HG03432 (cell line): ENCODE measurements around the gene ZNF414.
A peak's percentile ranks its signal among the peaks of the same experiment; 100 is the strongest.
"Not testable (repeated sequence)": the region's sequence is repeated elsewhere in the genome, so short reads cannot be mapped to it uniquely, and the experiment has no call there.

ENCODE experiments used
- ATAC-seq: cut with Tn5 transposase; IDR thresholded peaks from one replicate; pipeline ENCODE4 v1.9.1; 2021; ENCODE audit warnings: mild to moderate bottlenecking, moderate library complexity; ENCODE audit not compliant: unreplicated experiment

Gene ZNF414

DNA sequence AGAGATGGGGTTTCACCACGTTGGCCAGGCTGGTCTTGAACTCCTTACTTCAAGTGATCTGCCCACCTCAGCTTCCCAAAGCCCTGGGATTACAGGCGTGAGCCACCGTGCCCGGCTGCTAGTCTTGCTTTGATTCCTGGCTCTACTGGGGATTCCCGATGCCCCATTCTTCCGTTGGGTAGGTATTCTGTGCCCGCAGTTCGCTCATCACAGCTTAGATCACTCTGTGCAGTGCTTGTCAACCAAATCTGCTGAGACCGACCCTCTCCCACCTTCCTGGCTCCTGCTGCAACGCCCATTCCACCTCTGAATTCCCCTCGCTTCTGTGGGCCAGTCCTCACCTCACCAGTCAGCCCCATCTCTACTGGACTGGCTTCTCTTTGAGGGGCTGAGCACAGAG is 4.6 kb upstream of the ZNF414 start:
- no peak for ATAC-seq

DNA sequence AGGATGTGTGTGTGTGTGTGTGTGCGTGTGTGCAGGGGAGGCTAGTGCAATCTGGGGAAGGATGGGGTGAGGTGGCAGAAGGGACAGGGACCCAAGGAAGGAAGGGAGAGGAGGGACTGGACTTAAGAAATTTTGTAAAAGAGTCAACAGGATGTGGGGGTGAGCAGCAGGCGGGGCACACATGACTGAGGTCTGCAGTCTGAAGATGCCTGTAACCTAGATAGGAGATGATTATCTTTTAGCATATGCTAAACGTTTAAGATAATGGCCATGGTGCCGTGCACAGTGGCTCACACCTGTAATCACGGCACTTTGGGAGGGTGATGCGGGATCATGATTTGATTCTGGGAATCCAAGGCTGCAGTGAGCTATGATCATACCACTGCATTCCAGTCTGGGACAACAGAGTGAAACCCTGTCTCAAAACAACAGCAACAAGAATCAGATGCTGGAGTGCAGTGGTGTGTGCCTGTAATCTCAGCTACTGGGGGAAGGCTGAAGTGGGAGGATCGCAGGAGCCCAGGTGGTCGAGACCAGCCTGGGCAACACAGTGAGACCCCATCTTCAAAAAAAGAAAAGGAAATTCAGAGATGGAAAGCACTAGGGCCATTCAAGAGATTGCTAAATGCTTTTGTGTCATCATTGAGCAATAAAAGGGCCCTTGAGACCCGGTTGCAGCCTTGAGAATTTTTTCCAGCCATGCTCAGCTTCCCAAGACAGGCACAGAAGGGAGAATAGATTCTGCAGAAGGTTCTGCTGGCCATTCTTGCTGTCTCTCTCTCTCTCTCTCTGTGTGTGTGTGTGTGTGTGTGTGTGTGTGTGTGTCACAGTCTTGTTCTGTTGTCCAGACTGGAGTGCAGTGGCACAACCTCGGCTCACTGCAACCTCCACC is 3.8 kb upstream of the ZNF414 start:
- no peak for ATAC-seq

DNA sequence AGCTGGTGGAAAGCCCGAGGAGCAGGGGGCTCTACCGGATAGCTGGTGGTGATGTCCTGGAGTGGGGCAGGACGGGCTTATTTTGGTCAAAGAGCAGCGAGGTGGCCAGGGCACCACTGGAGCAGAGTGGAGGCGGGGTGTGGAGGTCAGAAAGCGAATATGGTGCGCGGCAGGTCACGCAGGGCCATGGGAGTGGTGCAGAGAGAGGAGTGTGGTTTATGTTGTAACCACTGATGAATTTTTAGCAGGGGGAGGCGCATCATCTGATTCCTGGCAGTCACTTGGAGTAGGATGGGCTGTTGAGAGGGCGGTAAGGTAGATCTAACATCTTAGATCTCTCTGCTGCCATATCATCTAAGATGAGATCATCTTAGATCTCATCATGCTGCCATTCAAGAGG is 1.4 kb upstream of the ZNF414 start:
- no peak for ATAC-seq

DNA sequence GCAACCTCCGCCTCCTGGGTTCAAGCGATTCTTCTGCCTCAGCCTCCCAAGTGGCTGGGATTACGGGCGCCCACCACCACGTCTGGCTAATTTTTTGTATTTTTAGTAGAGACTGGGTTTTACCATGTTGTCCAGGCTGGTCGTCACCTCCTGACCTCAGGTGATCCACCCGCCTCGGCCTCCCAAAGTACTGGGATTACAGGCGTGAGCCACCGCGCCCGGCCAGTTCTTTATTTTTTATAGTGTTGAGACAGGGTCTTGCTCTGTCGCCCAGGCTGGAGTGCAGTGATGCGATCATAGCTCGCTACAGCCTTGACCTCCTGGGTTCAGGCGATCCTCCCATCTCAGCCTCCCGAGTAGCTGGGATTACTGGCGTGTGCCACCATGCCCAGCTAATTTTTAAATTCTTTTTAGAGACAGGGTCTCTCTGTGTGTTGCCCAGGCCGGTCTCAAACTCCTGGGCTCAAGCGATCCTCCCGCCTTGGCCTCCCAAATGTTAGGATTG is 590 bp upstream of the ZNF414 start:
- ATAC-seq: not testable (repeated sequence)

DNA sequence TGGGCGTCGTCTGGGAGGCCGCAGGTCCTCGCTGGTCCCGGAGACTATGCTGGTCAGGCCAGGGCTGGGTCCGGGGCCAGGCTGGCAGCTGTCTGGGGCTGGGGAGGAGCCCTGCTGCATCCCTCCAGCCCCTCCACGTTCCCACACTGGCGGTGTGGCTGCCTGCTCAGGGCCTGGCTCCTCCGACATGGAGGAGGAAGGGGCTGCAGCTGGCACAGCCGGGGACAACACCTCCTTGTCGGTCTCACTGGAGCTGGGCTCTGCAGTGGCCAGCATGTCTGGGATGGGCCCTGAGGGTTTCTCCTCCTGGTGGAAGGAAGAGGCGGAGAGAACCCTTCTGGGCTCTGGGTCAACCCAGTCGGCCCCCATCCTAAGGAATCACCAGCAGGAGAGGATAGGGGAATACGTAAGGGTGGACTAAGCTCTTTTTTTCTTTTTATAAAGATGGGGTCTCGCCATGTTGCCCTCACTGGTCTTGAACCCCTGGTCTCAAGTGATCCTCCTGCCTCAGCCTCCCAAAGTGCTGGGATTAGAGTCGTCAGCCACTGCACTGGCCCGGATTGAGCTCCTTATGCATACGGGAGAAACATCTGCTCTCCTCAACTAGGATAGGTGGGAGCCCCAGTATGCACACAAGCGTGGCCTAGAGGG is 806 bp downstream of the ZNF414 start:
- ATAC-seq: no peak

DNA sequence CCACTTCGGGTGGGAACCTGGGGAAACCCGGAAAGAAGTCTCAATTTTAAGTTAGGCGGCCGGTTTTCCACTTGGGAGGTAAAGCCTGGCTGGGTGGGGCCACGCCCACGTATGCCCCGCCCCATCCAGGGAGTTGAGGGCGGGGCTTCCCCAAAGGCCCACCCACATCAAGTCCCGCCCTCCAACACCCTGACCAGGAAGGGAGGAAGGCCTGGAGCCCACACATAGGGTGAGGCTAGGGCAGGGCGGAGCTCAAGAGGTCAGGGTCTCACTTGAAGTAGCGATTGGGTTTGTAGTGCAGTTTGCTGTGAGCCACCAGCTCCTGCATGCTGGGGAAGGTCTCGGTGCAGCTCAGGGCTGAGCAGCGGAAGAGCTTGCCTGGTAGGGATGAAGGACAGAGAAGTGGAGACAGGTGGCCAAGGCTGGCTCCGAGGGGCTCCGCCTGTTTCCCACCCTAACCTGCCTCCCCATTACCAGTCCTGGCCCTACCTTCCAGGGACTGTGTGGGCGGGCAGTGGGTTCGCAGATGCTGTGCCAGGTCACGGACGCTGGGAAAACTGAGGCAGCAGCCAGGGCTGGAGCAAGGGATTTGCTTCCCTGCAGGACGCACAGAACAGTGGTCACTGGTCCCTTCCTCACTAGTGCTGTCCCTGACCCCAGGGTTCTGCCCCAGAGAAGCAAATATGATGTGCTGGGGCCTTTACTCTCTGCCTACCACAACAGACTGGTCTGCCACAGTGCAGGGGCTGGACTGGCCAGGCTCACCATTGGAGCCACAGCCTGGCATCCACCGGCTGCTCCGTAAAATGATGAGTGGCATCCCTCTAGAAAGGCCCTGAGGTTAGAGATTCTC is 1.6 kb downstream of the ZNF414 start:
- ATAC-seq: no peak

DNA sequence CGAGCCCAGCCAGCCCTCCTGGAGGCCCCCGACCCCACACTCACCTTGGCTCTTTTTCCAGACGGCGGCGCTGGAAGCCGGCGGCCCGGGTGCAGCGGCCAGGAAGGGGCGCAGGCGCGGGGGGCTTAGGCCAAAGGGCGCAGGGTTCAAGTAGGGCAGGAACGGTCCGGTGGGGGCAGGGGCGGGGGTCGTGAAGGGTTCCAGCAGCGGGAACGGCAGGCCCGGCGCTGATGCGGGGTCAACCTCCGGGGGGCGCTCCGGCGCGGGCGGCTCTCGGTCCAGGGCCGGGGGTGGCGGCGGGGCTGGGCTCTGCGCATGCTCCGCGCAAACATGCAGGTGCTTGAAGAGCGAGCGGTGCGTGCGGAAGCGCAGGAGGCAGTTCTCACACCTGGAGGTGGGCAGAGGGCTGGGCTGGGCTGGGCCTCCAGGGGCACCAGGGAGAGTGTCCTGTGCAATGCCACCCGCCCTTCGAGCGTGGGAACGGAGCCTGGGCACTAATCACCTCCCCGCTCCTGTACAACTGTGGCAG is 2.3 kb downstream of the ZNF414 start:
- ATAC-seq: no peak

DNA sequence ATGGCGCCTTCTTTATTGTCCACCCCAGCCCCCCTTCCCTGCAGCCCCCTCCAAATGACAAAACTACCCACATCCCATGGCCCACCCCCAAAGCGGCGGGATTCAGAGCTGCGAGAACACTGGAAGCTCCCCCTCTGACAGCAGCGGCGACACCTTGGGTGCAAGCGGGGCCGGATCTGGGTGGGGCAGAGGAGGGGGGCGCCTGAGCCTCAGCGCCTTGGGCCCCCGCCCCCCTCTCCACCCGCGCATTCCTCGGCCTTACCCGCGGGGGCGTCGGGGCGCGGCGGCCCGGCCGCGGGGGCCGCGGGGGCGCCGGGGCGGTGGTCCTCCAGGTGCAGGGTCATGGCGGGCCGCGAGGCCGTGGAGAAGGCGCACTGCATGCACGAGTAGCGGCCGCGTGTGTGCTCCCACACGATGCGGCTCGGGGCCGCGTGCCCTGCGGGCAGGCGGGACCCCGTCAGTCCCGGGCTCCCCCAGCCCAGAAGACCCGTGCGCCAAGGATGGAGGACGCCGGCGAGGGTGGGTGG is 3.3 kb downstream of the ZNF414 start:
- no peak for ATAC-seq

DNA sequence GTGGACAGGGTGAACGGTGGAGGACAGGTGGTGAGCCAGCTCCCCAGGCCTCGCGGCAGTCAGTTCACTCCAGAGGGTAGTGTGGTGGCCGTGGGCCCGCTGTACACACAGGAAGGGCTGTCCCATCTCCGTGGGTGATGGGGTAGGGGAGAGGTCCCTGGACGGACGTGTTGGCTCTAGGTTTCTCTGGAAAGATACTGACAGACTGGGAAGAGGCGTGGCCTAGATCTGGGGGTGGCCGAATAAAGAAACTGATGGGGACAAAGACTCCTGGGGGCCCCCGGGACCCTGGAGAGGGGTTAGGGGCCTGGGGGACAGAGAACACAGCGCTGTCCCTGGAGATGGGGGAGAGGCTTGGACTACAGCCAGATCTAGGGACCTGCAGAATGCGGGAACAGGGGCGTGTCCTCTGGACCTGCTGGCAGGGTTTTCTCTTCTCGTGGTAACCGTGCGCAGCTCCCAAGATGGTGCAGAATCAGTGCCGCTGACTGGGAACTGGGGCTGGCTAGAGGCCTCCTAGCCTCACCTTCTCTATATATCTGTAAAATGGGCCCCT is 7.5 kb downstream of the ZNF414 start:
- no peak for ATAC-seq

DNA sequence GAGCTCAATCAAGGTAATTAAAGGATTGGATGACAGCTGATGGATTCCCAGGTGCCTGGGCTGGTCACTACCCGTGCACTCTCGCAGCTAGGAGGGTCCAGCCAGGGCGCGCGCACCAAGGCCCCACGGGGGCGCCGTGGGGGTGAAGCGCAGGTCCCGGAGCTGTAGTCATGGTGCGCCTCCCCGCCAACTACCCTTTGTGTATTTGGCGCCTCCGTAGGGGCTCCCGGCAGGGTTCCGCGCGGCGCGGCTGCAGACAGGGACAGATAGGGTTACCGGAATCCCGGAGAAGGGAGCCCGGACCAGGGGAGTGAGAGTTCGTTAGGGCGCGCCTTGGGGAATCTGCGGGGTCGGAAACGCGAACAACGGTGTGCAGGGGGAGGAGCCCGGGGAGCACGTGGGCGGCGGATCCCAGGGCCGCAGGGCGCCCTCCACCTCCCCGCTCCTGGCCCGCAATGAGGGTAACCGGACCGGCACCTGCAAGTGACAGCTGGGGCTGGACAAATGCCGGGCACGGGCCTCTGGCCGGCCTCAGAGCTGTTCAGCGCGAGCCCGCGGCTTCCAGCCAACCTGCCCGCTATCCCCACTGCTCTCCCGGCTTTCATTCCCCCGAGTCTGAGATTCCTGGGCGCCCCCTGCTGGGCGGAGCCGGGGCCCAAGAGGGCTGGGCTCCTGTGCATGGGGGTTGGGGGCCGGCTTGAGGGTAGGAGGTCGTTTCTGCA is 8.1 kb downstream of the ZNF414 start:
- ATAC-seq: peak; percentile 53

DNA sequence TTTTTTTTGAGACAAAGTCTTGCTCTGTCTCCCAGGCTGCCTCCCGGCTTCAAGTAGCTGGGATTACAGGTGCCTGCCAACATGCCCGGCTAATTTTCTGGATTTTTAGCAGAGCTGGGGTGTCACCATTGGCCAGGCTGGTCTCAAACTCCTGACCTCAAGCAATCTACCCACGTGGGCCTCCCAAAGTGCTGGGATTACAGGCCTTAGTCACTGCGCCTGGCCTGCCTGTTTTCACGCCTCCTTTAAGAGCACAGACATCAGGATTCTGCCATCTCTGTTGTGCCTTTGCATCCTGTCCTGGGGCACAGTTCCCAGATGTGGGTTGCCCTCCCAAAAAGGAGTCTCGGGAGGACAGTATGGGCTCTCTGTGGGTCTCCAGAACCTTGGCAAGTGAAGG is 9.0 kb downstream of the ZNF414 start:
- no peak for ATAC-seq

DNA sequence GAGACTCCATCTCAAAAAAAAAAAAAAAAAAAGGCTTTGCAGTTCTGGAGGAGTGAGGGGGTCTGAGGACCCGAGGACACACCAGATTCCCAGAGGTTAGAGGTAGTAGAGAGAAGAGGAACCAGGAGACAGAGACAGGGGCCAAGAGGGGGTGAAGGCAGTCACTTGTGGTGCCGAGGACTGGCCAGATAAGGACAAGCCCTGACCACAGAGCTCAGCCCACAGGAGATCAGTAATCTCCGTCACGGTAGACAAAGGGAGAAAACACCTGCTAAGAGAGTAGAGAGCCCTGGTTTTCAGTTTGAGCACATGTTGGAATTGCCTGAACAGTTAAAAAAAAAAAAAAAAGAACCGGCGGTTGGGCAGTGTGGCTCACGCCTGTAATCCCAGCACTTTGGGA is 9.8 kb downstream of the ZNF414 start:
- ATAC-seq: no peak

DNA sequence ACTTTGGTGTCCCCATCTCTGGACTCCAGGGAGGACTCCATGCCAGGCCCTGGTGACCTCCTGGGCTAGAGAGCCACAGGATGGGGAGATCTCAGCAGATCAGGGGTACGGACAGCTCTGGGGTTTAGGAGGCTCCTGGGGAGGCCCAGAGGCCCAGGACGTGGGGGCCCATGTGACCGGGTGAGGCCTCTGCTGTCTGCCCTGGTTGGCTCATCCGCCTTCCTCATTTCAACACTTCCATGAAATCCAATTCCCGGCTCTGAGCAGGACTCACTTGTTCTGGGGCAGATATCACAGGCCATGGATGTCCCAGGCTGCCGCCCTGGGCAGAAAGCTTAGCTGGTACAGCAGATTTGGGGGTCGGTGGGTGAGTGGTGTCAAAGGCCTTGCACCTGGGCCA is 10.5 kb downstream of the ZNF414 start:
- ATAC-seq: no peak

DNA sequence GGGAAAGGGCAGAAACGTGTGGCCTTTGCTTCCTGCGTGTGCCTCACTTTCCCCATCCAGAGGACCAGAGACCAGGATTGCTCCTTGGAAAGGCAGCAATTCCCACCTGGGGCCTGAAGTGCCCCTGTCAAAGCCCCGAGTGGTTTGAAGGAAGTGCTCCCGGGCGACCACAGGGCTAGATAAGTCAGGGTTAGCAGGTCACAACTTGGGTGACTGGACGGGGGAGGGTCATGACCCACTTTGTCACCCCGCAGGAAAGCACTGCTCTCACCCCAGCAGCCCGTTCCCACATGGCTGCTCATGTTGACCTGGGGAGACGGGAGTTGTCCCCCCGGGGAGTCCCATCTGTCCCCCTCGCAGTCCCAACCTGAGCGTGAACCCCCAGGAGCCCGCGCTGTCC is 12.0 kb downstream of the ZNF414 start:
- ATAC-seq: no peak

DNA sequence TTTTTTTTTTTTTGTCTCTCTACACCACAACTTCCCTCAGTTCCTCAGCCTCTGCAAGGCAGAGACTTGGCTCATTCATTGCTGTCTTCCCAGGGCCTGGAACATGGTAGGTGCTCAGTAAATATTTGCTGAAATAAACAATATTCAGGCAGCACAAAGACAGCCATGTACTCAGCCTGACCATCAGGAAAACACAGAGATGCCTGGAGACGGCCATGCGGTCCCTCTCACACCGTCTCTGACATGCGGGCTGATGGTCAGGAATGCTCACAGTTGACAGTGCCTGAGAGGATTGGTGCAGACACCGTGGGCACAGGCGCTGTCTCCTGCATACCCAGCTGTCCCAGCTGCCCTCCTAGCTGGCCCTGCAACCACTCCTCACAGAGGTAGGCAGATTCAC is 12.5 kb downstream of the ZNF414 start:
- no peak for ATAC-seq

DNA sequence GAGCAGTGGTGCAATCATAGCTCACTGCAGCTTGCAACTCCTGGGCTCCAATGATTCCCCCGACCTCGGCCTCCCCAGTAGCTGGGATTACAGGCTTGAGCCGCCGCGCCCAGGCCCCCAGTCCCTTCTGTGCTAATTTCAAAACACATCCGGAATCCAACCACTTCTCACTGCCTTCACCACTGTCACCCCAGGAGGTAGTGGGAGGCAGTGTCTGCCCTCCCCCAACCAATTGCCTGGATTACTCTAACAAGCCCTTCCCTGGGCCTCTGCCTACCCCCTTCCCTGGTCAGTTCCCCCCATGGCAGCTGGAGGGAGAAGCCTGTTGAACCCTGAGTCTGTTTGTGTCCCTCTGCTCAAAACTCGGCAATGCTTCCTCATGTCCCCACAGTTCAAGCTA is 13.8 kb downstream of the ZNF414 start:
- no peak for ATAC-seq

DNA sequence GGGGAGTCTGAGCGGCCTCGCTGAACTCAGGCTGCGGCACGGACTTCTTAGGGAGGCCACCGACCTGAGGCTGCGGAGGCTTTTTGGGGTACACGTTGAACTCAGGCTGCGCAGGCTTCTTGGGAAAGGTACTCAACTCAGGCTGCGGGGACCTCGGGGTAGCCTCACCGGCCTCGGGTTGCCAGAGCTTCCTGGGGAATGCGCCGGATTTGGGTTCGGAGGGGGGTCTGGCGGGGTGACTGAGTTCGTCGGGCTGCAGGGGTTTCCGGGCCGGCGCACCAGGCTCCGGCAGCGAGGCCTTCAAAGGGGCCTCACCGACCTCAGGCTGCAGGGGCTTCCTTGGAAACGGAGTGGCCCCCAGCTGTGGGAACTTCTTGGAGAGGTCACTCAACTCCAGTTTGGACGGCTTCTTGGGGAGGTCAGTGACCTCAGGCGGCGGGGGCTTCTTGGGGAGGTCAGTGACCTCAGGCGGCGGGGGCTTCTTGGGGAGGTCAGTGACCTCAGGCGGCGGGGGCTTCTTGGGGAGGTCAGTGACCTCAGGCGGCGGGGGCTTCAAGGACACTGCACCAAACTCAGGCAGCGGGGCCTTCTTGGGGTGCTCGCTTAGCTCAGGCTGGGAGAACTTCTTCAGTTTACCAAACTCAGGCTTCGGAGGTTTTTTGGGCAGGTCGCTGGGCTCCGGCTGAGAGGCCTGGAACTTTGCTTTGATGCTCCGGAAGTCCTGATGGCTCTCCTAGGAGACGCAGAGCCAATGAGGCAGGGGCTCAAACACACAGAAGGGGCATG is 14.7 kb downstream of the ZNF414 start:
- no peak for ATAC-seq

DNA sequence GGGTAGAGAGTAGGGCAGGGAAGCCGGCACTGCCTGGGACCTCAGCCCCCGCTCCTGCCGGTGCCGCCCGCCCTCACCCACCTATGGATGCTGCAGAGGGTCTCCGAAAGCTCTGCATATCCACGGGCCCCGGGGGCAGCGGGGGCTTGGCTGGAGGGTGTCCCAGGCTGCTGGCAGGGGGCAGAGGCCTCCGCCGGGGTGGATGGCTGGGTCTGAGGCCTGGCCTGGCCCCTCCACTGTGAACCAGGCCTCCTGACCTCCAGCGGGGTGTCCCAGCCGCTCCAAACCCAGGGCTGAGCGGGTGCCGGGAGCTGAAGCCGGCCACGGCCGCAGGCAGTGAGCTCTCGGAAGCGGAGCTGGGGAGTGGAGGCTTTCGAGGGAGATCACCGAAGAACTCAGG is 15.7 kb downstream of the ZNF414 start:
- ATAC-seq: no peak

DNA sequence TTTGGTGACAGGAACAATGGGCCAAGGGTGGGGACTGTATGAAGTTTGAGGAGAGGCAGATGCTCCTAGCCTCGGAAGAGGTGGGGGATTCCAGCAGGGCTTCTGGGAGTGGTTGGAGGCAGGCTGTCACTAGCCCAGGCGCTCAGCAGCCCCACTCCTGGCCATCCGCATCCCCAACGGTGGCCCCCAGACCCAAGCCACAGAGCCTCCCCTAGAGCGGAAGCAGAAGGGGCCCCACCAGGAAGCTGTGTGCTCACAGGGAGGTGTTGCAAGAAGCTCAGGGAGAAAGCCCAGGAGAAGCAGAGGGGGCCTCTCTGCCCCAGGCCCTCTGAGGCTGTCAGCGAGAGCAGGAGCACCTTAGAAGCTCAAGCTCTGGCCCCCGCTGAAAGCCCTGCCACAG is 19.8 kb downstream of the ZNF414 start:
- no peak for ATAC-seq
